GM19452 (cell line): ENCODE data around the gene STARD7.
"Not testable (repeated sequence)": the region's sequence is repeated elsewhere in the genome, so short reads cannot be mapped to it uniquely, and the experiment has no call there.

Experiments
- ATAC-seq: cut with Tn5 transposase; IDR thresholded peaks from one replicate; pipeline ENCODE4 v1.9.1; 2021; ENCODE audit not compliant: unreplicated experiment

The STARD7 gene

GRCh38 chr2:96164459-96165184, 44.0 kb downstream of the STARD7 start:
- peak; percentile 68 for ATAC-seq

- ATAC-seq, result peak; percentile 57
Observed at GRCh38 chr2:96163768-96164429, 44.7 kb downstream of the STARD7 start.

- peak; percentile 2 for ATAC-seq
Observed at GRCh38 chr2:96163415-96163767, 45.2 kb downstream of the STARD7 start.

GRCh38 chr2:96161898-96162297, 46.7 kb downstream of the STARD7 start:
- ATAC-seq, result no peak

GRCh38 chr2:96160366-96160765, 48.3 kb downstream of the STARD7 start:
- not testable (repeated sequence) for ATAC-seq

GRCh38 chr2:96159084-96159830, 49.4 kb downstream of the STARD7 start:
- ATAC-seq, result no peak

GRCh38 chr2:96158554-96158940, 50.1 kb downstream of the STARD7 start:
- ATAC-seq, result no peak

GRCh38 chr2:96157649-96158553, 50.7 kb downstream of the STARD7 start:
- ATAC-seq, result peak; percentile 54

GRCh38 chr2:96156926-96157648, 51.5 kb downstream of the STARD7 start:
- peak; percentile 49 for ATAC-seq

- no peak for ATAC-seq
Observed at GRCh38 chr2:96156011-96156820, 52.4 kb downstream of the STARD7 start.

- ATAC-seq, result no peak
Observed at GRCh38 chr2:96154506-96155380, 53.9 kb downstream of the STARD7 start.

GRCh38 chr2:96153991-96154431, 54.6 kb downstream of the STARD7 start:
- ATAC-seq, result no peak

- ATAC-seq, result no peak
Observed at GRCh38 chr2:96153291-96153713, 55.3 kb downstream of the STARD7 start.

- ATAC-seq, result no peak
Observed at GRCh38 chr2:96152304-96153161, 56.1 kb downstream of the STARD7 start.

- ATAC-seq, result no peak
Observed at GRCh38 chr2:96151595-96152303, 56.9 kb downstream of the STARD7 start.

GRCh38 chr2:96150791-96151594, 57.6 kb downstream of the STARD7 start:
- no peak for ATAC-seq
